NCI-H146 treated with DMSO at 0.1 percent for 48 hours (cell line): ENCODE results near the gene MN1.

ENCODE experiments used
- DNase-seq: peaks from one replicate; lab custom pipeline; 2025; ENCODE audit not compliant: unreplicated experiment; lab: John Stamatoyannopoulos, UW

Gene MN1

DNA sequence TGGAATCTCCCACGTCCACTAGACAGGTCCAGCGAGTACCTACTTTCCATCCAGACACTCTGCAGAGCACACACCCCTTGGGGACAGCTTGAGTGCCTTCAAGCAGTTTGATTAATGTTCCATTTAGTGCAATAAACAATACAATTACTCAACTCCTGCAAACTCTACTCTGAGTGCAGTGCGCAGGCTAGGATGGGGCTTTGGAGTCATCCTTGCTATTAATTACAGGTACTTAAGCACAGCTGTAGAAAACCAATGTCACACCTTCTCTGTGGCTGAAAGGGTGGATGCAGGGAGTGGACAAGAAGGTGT lies 82.6 kb downstream of the MN1 start:
- no peak for DNase-seq

- no peak for DNase-seq
These were observed 83.1 kb downstream of the MN1 start for GRCh38 chr22:27718186-27719035.

DNA sequence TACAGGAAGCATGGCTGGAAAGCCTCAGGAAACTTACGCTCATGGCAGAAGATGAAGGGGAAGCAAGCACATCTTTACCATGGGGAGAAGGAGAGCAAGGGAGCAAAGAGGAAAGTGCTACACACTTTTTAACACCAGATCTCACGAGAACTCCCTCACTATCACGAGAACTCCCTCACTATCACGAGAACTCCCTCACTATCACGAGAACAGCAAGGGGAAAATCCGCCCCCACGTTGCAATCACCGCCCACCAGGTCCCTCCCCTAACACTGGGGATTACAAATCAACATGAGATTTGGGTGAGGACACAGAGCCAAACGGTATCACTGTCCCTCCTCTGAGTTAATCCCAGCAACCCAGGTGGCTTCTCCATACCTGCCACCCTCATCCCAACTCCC lies 84.5 kb downstream of the MN1 start:
- DNase-seq = no peak

- DNase-seq = no peak
These were observed 85.5 kb downstream of the MN1 start for GRCh38 chr22:27716074-27716473.

DNA sequence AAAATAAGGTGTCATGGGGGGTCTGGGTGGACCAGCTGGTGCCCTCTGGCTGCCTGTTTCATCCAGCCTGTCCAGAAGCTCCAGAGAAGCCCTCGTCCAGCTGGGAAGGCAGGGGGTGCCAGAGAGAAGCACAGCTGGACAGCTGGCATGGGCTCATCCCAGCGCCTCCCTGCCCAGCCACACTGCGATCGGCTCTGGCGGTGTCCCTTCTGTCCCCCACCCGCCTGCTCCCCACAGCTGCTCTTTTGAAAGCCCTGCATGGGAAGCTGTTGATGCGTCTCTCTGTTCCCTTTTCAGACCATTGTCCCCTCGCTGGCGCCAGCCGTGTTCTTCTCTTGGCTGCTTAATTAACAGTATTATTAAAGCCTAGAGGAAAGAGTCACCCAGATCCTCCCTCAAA lies 86.5 kb downstream of the MN1 start:
- no peak for DNase-seq

DNA sequence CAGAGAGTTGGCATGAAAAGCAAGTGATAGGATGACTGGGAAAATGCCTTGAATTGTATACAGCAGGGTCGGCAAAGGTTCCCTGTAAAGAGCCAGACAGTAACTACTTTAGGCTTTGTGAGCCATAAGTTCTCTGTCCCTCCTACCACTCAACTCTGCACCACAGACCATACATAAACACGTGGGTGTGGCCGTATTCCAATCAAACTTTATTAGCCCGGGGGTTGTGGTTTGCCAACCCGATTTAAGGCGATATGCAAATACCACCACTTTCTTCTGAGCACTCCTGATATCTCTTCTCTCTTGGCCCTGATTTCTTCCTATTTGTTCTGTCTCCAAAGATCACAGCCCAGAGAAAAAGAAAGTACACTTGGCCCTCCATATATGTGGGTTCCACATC lies 87.5 kb downstream of the MN1 start:
- no peak for DNase-seq

DNA sequence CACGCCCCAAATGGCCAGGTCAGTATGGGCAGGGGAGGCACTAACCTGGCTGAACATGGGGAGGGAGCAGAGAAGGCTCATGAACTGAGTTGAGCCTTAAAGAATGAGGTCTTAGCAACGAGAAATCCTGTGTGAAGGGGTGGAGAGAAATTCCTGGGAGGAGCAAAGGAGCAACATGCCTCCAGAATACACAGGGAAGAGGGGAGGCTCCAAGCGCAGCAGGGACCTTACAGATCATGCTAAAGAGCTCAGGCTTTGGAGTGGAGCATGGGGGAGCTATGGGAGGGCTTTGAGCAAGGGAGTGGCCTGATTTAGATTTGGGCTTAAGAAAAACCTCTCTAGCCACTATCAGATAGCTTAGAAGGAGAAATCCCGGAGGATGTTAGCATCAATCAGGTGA lies 88.1 kb downstream of the MN1 start:
- no peak for DNase-seq

DNA sequence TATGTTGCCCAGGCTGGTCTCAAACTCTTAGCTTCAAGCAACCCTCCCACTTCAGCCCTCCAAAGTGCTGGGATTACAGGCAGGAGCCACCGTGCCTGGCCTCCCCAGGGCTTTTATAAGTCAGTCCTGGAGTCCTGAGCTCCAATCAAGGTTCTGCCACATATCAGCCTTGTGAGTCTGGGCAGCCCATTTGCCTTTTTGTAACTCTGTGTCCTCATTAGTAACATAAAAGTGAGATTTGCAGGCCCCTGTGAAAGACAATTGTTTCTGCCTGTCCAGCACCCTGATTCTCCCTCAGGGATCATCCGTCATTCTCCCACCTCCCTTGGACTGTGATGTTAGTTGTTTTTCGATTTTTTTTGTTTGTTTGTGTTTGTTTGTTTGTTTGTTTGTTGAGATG lies 89.8 kb downstream of the MN1 start:
- no peak for DNase-seq

DNA sequence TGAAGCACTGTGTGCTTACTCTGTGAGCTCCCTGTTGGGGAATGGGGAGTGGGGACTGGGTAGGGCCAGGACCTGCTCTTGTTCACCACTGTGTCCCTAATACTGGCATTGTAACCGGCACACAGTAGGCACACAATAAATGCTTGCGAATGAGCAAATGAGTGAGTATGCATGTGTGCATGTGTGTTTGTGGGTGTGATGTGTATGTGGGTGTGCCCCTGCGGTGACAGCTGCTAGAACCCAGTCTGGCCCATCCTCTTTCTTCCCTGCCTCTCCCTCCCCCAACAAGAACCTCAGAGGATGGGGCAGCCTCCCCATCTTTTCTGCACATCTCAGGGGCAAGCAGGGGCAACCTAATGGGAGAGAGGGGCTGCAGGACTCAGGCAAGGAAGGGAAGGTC lies 90.5 kb downstream of the MN1 start:
- DNase-seq = no peak

DNA sequence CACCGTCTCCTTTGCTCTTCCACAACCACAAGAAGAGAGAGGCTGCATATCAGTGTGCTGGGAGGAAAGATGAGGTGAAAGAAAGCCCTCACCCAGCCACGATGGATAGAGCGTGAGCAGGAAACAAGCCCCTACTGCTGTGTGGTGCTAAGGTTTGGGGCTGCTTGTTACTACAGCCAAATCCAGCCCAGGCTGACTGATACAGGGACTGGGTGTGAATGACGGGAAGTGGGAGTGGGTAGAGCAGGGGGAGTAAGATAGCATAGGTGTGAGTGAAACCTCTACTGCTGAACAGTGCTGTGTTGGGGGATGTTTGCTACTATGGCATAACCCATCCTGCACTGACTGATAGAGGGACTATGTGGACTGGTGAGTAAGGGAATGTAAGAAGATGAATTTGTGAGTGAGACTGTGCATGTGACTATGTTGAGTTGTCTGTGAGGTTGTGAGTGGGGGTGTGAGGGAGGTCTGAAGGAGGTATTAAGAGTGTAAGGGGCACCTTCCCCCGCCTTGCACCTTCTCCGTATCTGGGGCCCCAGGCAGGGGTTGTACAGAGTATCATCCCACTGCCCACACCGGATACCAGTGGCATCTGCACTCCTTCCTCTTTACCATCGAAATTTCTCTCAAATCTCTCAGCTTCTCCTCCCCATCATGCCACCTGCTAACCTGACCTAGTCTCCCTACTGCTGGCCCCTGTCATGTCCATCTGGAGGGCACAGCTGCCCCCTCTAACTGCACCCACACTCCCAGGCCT lies 91.5 kb downstream of the MN1 start:
- DNase-seq = no peak

GRCh38 chr22:27706489-27706888 lies 95.1 kb downstream of the MN1 start:
- DNase-seq = no peak

GRCh38 chr22:27705408-27706080 lies 96.0 kb downstream of the MN1 start:
- DNase-seq = no peak

DNA sequence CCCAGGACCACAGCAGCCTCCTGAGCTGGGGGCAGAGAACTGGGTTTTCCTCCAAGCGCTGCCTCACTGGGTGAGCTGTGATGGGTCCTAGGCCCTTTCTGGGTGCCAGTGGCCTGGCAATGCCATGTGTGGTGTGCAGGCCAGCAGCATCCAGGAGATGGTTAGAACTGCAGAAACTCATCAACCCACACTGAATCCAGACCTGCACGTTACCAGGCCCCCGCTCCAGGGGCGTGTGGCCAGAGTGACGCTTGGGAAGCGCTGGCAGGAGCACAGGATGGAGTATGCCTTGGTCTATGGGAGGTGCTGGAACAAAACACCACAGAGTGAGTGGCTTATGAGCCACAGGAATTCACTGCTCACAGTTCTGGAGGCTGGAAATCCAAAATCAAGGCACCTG lies 97.0 kb downstream of the MN1 start:
- DNase-seq = no peak

GRCh38 chr22:27699383-27700019 lies 102.1 kb downstream of the MN1 start:
- DNase-seq = no peak

DNA sequence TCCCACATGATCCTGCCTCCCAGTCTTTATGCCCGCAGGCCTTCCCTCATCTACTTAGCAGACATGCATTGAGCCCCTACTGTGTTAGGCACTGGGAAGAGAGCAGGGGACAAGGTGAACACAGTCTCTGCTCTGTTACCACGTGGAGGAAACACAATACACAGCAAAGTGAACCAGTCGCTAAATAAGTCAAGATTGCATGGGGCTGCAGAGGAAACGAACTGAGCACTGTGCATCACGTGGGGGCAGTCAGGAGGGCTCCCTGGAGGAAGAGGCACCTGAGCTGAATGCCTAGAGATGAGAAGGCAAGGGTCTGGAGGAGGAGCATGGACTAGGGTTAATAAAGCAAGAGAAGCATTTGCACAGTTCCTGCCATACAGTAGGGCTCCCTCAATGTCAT lies 102.7 kb downstream of the MN1 start:
- DNase-seq = no peak
